TTC549 (cell line): ENCODE measurements around the gene CAMTA1.

Experiments
- FAIRE-seq: peaks from 2 replicates; lab custom pipeline; 2012; peaks lifted over from hg19 to GRCh38; lab: Jason Lieb, UNC

Gene CAMTA1

GRCh38 chr1:7198664-7199063 is 413.4 kb downstream of the CAMTA1 start:
- no peak for FAIRE-seq

DNA sequence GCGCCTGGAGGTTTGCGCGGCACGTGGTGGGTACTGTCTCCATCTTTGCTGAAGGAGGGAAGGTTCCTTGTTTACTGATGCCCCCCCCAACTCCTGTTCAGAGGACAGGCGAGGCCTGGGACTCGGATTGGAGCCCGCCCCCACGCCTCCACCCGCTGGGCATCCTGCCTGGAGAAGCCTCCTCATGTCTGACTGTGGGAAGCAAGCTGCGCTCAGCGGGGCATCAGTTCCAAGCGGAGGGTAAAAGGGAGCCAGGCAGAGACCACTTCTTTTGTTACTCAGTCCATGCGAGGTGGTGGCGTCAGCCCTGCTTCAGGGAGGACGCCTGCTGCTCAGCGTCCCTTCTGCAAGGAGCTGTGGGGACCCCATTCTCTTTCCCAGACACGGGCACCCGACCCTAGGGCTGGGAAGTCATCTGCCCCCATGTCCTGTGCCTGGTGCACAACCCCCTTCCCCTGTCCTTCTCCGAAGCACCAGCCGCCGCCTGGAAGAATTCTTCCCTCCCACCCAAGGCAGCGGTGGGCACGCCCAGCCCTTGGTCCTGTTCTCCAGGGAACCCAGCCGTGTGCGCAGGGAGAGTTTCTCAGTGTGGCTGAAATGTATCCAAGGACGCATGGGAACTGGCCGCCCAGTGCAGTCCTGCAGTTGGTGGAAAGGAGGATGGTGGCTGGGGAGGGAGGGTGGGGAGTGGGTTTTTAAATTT is 414.0 kb downstream of the CAMTA1 start:
- FAIRE-seq = no peak

GRCh38 chr1:7207875-7208646 is 422.8 kb downstream of the CAMTA1 start:
- FAIRE-seq = peak; percentile 59

DNA sequence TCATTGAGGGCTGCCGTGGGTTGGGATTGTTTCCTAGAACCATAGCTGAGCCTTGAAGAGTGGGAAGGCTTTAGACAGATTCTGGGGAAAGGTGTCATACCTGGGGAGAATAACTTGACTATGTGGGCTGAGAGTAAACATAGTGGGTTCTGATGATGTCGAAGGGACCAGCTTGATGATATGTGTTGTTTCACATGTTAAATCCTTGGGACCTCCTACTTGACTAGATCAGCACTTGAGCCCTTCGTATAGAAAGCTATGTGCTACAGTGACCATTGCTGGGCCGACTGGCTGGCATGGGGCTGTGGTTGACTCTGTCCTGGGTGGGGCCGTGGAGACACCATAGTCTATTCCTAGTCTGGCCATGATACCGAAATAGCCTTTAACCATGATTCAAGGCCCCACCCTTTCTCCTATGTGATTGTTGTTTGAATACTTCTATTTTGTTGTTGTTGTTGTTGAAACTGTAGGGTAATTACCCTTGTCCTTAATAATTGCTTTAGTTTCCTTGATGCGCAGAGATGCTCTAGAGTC is 423.5 kb downstream of the CAMTA1 start:
- no peak for FAIRE-seq

DNA sequence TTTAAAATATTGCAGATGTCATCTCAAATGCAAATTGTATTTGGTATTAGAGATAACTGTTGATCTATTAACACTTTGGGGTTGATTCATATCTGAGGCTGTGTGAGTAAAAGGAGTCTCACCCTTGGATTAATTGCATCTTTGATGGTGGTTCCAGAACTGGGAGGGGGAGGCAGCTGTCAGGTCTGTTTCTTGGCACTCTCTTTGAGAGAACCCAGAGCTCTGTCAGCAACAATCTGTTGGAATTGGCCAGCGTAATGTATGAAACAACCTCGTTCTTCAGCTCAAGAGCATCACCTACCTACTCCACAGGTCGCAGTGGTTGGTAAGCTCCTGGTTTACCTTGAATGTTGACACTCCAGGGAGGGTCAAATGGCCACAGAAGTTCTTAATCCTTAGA is 424.1 kb downstream of the CAMTA1 start:
- FAIRE-seq = no peak

DNA sequence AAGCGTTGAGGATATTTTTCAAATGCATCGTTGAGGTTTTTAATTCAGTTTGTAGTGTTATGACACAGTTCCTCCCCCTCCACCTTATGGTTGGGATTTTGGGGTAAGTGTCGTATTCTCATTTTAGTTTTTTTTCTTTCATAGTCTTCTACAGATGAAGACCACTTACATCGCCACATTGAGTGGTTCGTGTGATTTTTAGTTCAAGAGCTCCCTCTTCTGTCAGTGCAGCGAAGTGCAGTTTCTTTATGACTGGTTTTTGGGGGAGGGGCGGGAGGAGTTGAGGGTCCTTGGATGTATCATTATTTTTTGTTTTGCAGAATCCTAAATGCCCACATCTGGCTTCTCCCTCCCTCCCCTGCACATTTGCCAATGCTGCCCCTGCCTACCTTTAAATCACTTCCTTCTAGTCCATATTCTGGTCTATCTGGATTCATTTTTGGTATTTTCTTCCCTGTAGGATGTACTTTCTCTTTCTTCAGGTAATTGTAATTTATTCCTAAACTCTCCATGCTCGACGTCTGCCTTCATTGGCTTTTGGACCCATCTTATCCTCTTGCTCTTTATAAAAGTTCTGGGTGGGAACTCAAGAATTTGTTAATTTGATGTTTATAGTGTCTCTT is 433.1 kb downstream of the CAMTA1 start:
- no peak for FAIRE-seq

GRCh38 chr1:7219031-7219430 is 433.8 kb downstream of the CAMTA1 start:
- FAIRE-seq = no peak

- no peak for FAIRE-seq
Observed at GRCh38 chr1:7220007-7220406, 434.8 kb downstream of the CAMTA1 start.

DNA sequence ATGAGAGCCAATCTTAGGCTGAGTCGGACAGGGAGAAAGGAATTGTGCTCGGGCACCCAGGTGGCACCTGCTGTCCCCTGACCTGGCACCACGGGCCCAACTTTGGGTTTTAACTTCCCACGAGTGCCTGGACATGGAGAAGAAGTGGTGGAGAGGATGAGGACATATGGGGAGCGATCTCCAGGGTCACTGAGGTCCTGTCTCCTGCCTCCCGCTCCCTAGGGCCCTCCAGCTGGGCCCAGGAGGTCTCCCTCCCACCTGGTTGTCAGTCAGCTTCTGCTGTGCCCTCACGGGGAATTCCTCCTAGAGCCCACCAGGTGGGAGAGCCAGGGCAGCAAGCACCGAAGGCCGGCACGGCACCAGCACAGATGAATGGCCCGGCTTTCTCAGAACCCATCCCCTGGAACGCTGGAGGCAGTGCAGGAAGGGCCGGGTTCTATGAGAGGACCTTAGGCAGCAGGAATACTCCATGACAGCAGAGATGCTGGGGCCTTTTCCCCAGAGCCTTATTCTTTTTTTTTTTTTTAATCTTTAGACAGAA is 435.5 kb downstream of the CAMTA1 start:
- no peak for FAIRE-seq

GRCh38 chr1:7221826-7222694 is 436.8 kb downstream of the CAMTA1 start:
- FAIRE-seq = no peak

GRCh38 chr1:7222695-7223015 is 437.4 kb downstream of the CAMTA1 start:
- FAIRE-seq = no peak

DNA sequence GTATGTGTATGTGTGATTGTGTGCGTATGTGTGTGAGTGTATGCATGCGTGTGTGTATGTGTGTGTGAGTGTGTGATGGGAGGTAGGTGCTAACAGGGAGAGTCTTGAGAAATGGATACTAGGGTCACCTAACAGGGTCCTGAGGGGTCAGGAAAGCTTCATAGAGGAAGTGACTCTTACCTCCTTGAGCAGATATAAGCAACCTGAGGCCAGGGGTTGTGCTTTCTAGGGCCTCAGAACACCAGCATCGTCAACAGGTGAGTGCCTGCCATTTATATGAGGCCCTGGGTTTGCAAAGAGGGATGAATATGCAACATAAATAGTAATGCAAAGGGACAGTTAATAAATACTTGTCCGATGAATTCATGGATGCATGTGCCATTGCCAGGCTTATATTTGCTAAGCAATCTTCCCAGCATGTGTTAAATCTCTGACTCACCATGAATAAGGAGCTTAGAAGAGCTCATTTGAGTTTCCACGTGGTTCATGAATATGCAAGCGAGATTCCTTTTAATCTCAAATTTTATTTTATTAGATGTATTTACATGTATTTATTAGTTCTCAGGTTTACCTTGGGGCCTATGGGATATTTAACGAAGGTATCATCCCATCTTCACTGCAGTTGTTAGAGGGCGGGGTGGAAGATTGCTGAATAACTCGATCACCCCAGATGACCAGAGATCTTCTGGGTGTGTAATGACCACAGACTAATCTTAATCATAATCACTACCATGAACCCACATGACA is 438.3 kb downstream of the CAMTA1 start:
- no peak for FAIRE-seq

DNA sequence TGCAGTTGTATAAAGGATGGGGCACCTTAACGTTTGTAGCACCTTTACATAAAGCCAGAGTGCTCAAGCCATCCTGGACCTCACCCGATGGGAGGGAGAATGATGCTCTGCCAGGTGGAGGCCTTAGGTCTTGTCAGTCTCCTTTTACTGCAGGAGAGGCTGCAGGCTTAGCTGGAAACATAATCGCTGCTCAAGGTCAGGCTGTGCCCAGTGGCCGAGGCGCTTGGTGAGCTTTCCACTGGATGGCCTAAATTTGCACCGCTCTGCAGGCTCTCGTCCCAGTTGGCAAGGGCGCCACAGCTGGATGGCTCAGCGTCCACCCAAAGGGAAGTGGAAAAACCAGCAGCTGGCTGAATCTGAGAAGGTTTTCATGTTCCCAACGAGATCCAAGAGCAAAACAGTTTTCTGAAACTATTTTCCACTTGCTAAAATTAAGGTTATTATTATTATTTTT is 438.9 kb downstream of the CAMTA1 start:
- FAIRE-seq = no peak

- FAIRE-seq = no peak
Observed at GRCh38 chr1:7224644-7225043, 439.4 kb downstream of the CAMTA1 start.

DNA sequence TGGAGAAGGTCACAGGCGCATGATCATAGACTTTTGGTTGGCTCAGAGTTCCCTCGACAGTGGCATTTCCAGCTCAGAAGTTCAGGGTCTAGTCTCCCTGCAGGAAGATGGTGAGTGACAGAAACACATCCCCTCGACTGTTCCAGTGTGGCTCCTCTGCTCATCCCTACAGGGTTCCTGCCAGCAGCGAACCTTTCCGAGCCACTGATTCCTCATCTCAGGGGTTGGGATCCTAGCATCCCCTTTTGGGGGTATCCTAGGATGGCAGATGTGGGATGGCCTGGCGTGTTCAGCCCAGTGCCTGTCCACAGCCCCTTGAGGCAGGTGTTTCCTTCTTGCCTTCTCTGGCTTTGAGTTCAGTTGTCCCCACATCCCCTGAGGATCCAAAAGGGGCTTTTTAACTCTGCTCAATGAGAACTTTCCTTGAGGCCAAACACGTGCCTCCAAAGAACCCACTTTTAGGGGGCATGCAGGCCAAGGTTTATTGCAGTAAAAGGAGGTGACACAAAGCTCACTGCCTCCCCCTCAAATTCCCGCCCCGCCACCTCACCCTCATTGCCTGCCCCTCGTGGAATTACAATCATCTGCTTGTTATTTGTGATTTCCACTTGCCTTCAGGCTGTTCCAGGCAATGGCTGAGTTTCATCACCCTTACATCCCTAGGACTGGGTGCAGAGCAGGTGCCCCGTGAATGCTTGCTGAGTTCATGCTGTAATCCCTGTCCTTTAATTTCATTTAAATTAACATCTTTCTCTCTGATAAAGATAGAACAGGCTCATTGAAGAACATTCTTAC is 440.7 kb downstream of the CAMTA1 start:
- no peak for FAIRE-seq

DNA sequence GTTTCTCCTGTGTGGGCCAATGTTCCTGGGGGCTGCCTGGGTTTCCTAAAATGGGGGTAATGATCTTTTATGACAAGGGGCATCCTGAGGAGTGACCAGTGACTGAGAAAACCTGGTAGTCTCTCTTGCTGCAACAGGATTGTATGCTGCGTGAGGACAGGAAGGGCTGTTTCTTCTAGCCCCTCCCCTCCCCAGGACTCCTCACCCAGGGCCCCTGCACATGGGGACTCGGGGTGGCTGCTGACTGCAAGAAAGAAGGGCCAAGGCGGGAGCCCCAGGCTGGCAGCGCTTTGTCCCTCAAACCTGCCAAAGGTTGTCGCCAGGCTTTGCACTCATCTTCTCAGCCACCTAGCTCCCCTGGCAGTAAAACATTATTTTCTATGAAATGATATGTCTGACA is 442.4 kb downstream of the CAMTA1 start:
- FAIRE-seq = no peak

GRCh38 chr1:7228252-7228961 is 443.2 kb downstream of the CAMTA1 start:
- FAIRE-seq = no peak

- FAIRE-seq = no peak
Observed at GRCh38 chr1:7229186-7229585, 443.9 kb downstream of the CAMTA1 start.

DNA sequence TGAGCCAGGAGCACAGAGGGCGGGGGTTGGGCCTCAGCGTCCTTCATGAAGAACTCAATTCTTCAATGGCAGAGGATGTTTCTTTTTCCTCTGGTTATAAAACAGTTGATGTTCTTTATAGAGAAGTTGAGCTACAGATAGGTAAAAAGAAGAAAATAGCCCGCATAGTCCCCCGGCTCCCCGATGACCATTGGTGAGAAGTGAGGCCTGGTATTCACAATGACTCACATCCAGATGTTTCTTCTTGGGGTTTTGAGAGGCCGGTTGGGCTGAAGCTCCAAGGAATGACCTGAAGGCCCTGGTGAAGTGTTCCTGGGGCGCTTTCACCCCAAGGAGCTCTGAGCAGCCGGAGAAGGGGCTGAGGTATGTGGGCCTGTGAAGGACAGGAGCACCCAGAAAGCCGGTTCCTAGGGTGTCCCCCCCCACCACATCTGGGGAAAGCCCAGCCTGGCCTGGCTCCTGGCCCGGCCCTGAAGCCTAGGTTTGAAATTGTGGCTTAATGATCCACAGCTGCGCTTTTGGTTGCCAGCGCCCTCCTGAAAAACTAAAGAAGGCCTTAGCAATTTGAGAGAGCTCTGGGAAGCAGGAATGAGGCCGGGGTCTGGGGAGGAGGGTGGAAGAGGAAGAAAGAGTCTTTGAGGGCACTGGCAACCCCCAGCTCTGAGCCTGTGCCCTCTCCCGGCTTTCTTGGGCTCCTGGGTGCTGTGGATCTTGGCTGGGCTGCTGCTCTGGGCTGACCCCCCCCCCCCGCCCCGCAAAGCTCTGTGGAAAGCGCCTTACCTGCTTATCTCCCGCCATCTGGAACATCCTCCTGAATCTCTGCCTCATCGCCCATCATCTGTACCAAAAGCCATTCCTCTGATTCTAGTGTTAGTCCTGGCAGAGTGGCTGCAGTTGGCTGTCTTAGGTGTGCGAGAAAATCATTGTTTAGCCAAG is 444.7 kb downstream of the CAMTA1 start:
- FAIRE-seq = no peak
